ENCODE data around the gene DDX19B.
"Not testable (repeated sequence)": the region's sequence is repeated elsewhere in the genome, so short reads cannot be mapped to it uniquely, and the experiment has no call there.

GRCh38 chr16:70249697-70250096, 49.3 kb upstream of the DDX19B start:
- TF ChIP-seq SMAD1 (IDR thresholded peaks at IDR 0.05; ENCODE audit: low read depth, low read length, partially characterized antibody); L3MBTL2 (IDR thresholded peaks at IDR 0.05); ZNF239 (CRISPR knock-in tag; IDR thresholded peaks at IDR 0.05); ZFX (CRISPR knock-in tag; IDR thresholded peaks at IDR 0.05): not testable (repeated sequence)
- TF ChIP-seq, protein P1, sequence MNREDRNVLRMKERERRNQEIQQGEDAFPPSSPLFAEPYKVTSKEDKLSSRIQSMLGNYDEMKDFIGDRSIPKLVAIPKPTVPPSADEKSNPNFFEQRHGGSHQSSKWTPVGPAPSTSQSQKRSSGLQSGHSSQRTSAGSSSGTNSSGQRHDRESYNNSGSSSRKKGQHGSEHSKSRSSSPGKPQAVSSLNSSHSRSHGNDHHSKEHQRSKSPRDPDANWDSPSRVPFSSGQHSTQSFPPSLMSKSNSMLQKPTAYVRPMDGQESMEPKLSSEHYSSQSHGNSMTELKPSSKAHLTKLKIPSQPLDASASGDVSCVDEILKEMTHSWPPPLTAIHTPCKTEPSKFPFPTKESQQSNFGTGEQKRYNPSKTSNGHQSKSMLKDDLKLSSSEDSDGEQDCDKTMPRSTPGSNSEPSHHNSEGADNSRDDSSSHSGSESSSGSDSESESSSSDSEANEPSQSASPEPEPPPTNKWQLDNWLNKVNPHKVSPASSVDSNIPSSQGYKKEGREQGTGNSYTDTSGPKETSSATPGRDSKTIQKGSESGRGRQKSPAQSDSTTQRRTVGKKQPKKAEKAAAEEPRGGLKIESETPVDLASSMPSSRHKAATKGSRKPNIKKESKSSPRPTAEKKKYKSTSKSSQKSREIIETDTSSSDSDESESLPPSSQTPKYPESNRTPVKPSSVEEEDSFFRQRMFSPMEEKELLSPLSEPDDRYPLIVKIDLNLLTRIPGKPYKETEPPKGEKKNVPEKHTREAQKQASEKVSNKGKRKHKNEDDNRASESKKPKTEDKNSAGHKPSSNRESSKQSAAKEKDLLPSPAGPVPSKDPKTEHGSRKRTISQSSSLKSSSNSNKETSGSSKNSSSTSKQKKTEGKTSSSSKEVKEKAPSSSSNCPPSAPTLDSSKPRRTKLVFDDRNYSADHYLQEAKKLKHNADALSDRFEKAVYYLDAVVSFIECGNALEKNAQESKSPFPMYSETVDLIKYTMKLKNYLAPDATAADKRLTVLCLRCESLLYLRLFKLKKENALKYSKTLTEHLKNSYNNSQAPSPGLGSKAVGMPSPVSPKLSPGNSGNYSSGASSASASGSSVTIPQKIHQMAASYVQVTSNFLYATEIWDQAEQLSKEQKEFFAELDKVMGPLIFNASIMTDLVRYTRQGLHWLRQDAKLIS (CRISPR knock-in tag; IDR thresholded peaks at IDR 0.05): not testable (repeated sequence)

Measured in K562 (cell line).